Activated CD4-positive, alpha-beta memory T cell treated with anti-CD3 and anti-CD28 coated beads, Interleukin-2, amount 10 ng/mL, durations not matched to agents 7 days and 5 days (primary cell): ENCODE measurements around the gene RFX1. TPM values are rescaled to one million over a fixed set of nuclear protein-coding genes. Genes with fewer than 3 reads are reported as not detected.

ENCODE experiments used
- CTCF ChIA-PET: fragments of 350-600 bp; sonication (Branson Sonifier 250); formaldehyde crosslinking; loops from one replicate; lab custom pipeline; 2021; ENCODE audit warnings: antibody characterized with exemption, inconsistent platforms; lab: Charles Lee
- POLR2A ChIA-PET: fragments of 350-600 bp; sonication (Branson Sonifier 250); formaldehyde crosslinking; loops from one replicate; lab custom pipeline; 2021; ENCODE audit warnings: antibody characterized with exemption; lab: Charles Lee
- DNase-seq: peaks from one replicate; pipeline ENCODE4 v3.0.0-alpha.2; 2020
- H3K27ac Mint-ChIP-seq: one replicate; pipeline ENCODE4 v1.8.0; 2021; ENCODE audit warnings: mild to moderate bottlenecking, mixed read lengths
- H3K27me3 Mint-ChIP-seq: one replicate; pipeline ENCODE4 v1.8.0; 2021; ENCODE audit warnings: mixed read lengths
- H3K36me3 Mint-ChIP-seq: one replicate; pipeline ENCODE4 v1.8.0; 2021; ENCODE audit warnings: low read depth, mixed read lengths
- H3K4me1 Mint-ChIP-seq: one replicate; pipeline ENCODE4 v1.8.0; 2021; ENCODE audit warnings: mixed read lengths
- H3K4me3 Mint-ChIP-seq: one replicate; pipeline ENCODE4 v1.8.0; 2021; ENCODE audit warnings: mild to moderate bottlenecking, mixed read lengths
- H3K9me3 Mint-ChIP-seq: one replicate; pipeline ENCODE4 v1.8.0; 2021; ENCODE audit warnings: mixed read lengths
- total RNA-seq, 2 experiments: library from RNA; stranded (reverse); gene quantifications; one replicate each; pipeline ENCODE4 v1.2.3, GENCODE V29; 2021

Gene RFX1
- total RNA-seq, 2 experiments from 2014 or later = 16.8 to 18.6 TPM

DNA sequence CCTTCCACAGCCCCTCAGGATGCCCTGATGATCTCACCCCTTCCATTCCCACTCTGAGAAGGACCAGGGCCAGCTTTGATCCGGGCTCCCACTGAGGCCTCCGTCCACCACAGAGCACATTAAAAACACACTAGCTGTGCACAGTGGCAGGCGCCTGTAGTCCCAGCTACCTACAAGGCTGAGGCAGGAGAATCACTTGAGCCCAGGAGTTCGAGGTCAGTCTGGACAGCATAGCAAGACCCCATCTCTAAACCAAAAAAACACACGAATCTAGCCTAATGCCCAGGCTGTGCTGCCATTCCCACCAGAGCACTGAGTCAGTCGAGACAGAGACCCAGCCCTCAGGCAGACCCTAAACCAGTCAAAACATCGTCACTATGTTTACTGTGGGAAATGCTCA is 14.1 kb downstream of the RFX1 start:
- Mint-ChIP-seq H3K36me3 (peaks cover 24% of the 10 kb centered on the region), H3K9me3 (no peaks in the 10 kb centered on the region), H3K27me3 (no peaks in the 10 kb centered on the region), H3K4me3 (no peak overlapping the region), H3K4me1 (peaks cover 32% of the 10 kb centered on the region), H3K27ac (no peak overlapping the region)
- CTCF ChIA-PET = no interaction called here
- no peak for DNase-seq
- POLR2A ChIA-PET = interaction anchor here (1.0 to 1.1 kb wide), 2 partner anchors 9 to 11 kb away, joined by 3 to 4 read pairs; no protein-coding TSS in a partner anchor

DNA sequence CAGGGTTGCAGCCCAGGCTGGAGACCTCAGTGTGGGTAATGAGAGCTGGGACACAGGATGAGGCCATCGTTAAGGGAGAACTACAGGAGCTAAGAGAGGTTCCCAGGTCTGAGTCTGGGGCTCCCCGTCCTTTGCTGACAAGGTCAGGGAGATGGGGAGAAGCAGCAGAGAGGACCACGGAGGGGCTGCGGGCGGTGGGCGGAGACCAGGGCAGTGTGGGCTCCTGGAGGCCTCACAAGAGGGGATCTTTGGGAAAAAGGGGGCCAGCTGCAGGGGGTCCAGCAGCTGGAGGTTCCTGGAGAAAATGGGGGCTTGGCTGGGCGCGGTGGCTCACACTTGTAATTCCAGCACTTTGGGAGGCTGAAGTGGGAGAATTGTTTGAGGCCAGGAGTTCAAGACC is 16.0 kb downstream of the RFX1 start:
- H3K27ac Mint-ChIP-seq = no peak overlapping the region
- H3K27me3 Mint-ChIP-seq = no peaks in the 10 kb centered on the region
- no peak for DNase-seq
- ChIA-PET CTCF (interaction anchor here (1.4 kb wide), 1 partner anchor 70 kb away, joined by 4 read pairs; no protein-coding TSS in a partner anchor), POLR2A (interaction anchor here (1.1 to 10.2 kb wide), 2 partner anchors 13 to 42 kb away, joined by 3 to 157 read pairs; partner anchors contain the start of genes IL27RA and RFX1)
- no peaks in the 10 kb centered on the region for H3K9me3 Mint-ChIP-seq
- peaks cover 27% of the 10 kb centered on the region for H3K36me3 Mint-ChIP-seq
- no peak overlapping the region for H3K4me3 Mint-ChIP-seq
- peaks cover 52% of the 10 kb centered on the region for H3K4me1 Mint-ChIP-seq

DNA sequence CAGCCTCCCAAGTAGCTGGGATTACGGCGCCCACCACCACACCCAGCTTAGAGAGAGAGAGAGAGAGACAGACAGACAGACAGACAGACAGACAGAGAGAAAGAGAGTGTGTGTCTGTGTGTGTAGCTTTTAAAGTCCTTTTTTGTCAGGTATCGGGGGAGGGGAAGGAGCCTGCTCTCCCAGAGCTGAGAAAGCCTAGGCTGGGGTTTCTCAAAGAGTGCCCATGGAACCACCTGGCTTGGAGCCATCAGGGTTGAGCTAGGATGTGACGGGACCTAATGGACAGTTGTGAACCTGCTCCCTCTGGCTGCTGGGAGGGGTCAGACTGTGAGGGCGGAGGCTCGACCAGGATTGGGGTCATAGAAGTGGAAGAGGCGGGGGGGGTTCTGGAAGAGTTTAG is 16.6 kb downstream of the RFX1 start:
- ChIA-PET CTCF (interaction anchor here (1.4 kb wide), 1 partner anchor 70 kb away, joined by 4 read pairs; no protein-coding TSS in a partner anchor), POLR2A (interaction anchor here (1.1 to 10.2 kb wide), 2 partner anchors 13 to 42 kb away, joined by 3 to 157 read pairs; partner anchors contain the start of genes IL27RA and RFX1)
- no peaks in the 10 kb centered on the region for H3K27me3 Mint-ChIP-seq
- DNase-seq = no peak
- peaks cover 27% of the 10 kb centered on the region for H3K36me3 Mint-ChIP-seq
- peak overlapping the region; percentile 98 for H3K27ac Mint-ChIP-seq
- H3K9me3 Mint-ChIP-seq = no peaks in the 10 kb centered on the region
- no peak overlapping the region for H3K4me3 Mint-ChIP-seq
- peaks cover 57% of the 10 kb centered on the region for H3K4me1 Mint-ChIP-seq

DNA sequence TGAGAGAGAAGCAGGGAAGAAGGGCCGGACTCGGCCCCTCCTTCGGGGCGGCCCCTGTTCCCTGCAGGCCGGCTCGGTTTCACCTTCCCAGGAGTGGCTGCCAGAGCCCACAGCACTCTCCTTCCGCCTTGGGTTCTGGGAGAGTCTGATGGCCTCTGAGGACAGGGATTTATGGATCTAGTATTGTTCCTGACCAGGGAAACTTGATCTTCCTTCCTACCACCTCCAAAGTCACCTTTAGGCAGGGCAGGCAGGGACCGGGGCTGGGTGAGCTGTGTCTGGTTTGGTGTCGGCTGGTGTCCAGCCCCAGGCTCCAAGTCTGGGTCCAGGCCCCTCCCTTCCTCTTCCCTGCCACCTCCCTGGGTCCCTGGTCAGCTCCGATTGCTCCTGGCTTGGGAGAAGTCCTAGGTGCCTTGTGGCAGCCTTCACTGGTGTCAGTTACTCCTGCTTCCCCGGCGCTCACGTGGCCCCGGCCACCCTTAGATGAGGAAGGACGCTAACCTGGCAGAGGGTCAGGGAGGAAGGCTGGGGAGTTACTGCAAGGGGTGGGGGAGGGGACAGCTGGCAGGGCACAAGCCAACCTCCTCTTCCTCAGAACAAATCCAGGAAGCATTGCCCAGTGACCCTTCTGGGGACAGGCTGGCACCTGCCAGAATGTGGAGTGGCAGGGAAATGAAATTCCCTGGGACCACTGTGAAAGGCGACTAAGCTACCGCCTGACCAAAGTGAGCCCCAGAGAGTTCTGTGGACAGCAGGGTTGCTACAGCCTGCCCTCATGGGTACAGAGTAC is 18.8 kb downstream of the RFX1 start:
- CTCF ChIA-PET = interaction anchor here (0.6 to 1.7 kb wide), 6 partner anchors 16 to 203 kb away, joined by 3 to 4 read pairs (median 3); partner anchors contain the start of genes ASF1B, IL27RA and RFX1
- DNase-seq = no peak
- POLR2A ChIA-PET = interaction anchor here (0.9 to 10.2 kb wide), 5 partner anchors 15 to 80 kb away, joined by 3 to 157 read pairs (median 31); partner anchors contain the start of genes DCAF15, IL27RA and RFX1
- H3K9me3 Mint-ChIP-seq = no peaks in the 10 kb centered on the region
- H3K4me1 Mint-ChIP-seq = peaks cover 69% of the 10 kb centered on the region
- peak overlapping the region; percentile 98 for H3K27ac Mint-ChIP-seq
- peak overlapping the region; percentile 59 for H3K4me3 Mint-ChIP-seq
- no peaks in the 10 kb centered on the region for H3K27me3 Mint-ChIP-seq
- peaks cover 26% of the 10 kb centered on the region for H3K36me3 Mint-ChIP-seq

DNA sequence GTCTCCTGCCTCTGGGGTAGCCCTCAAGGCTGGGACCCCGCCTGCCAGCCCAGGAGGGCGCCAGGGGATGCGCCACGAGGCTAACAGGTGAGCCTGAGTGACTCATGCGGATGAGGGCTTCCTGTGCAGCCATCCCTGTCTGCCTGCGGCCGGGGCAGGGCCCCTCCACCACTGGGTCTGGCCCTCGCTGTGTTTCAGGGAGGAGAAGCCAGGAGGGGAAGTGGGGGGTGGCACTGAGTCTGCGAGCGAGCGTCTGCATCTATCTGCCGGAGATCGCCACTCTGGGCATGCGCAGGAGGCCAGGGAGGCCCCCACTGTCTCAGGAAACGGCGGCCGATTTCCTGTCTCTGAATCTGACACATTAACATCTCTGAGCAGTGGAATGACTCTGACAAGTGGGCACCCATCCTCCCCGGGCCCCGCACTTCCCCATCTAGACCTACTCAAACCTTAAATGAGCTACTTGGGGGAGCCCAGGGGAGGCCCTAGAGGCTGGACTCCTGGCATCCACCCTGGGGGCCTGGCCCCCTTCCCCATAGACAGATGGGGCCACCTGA is 19.7 kb downstream of the RFX1 start:
- Mint-ChIP-seq H3K36me3 (peaks cover 22% of the 10 kb centered on the region), H3K4me1 (peaks cover 77% of the 10 kb centered on the region), H3K27ac (peak overlapping the region; percentile 98), H3K27me3 (no peaks in the 10 kb centered on the region), H3K9me3 (no peaks in the 10 kb centered on the region), H3K4me3 (peak overlapping the region; percentile 59)
- ChIA-PET CTCF (interaction anchor here (0.6 to 1.7 kb wide), 7 partner anchors 17 to 202 kb away, joined by 3 to 4 read pairs (median 3); partner anchors contain the start of genes ASF1B, IL27RA and RFX1), POLR2A (interaction anchor here (0.9 to 10.2 kb wide), 8 partner anchors 9 to 79 kb away, joined by 3 to 157 read pairs (median 4); partner anchors contain the start of genes DCAF15, IL27RA and RFX1)
- peak; percentile 99 for DNase-seq

DNA sequence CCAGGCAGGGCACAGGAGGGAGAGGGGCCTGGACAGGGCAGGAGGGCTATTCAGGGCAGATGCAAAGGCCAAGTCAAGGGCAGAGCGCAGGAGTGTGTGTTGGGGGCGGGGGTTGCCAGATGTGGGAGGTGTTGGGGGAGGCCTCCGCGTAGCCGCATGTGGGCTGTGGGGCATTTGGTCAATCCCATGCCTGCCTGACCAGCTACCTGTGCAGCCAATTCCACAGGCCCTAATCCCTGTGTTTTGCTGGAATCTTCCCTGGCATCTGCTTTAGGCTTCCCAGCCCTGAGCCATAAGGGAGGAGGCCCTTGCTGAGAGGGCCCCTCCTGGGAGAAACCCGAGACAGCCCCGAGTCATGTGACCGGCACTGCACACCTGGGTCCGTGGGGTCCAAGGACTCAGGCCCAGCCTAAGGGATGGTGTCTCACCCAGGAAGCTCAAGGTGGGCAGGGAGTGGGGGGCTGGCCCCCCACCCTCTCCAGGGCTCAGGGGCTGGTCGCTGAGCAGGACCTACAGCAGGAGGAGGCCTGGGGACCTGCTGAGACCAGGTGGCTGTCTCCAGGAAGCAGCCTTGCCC is 20.3 kb downstream of the RFX1 start:
- H3K9me3 Mint-ChIP-seq = no peaks in the 10 kb centered on the region
- DNase-seq = peak; percentile 31
- H3K4me3 Mint-ChIP-seq = peak overlapping the region; percentile 49
- peaks cover 19% of the 10 kb centered on the region for H3K36me3 Mint-ChIP-seq
- POLR2A ChIA-PET = interaction anchor here (0.8 to 10.2 kb wide), 10 partner anchors 8 to 104 kb away, joined by 3 to 157 read pairs (median 4); partner anchors contain the start of genes DCAF15, IL27RA and RFX1
- H3K27ac Mint-ChIP-seq = peak overlapping the region; percentile 98
- CTCF ChIA-PET = interaction anchor here (1.0 to 1.4 kb wide), 3 partner anchors 33 to 151 kb away, joined by 3 to 4 read pairs (median 3); partner anchors contain the start of genes ASF1B and IL27RA
- no peaks in the 10 kb centered on the region for H3K27me3 Mint-ChIP-seq
- peaks cover 79% of the 10 kb centered on the region for H3K4me1 Mint-ChIP-seq

DNA sequence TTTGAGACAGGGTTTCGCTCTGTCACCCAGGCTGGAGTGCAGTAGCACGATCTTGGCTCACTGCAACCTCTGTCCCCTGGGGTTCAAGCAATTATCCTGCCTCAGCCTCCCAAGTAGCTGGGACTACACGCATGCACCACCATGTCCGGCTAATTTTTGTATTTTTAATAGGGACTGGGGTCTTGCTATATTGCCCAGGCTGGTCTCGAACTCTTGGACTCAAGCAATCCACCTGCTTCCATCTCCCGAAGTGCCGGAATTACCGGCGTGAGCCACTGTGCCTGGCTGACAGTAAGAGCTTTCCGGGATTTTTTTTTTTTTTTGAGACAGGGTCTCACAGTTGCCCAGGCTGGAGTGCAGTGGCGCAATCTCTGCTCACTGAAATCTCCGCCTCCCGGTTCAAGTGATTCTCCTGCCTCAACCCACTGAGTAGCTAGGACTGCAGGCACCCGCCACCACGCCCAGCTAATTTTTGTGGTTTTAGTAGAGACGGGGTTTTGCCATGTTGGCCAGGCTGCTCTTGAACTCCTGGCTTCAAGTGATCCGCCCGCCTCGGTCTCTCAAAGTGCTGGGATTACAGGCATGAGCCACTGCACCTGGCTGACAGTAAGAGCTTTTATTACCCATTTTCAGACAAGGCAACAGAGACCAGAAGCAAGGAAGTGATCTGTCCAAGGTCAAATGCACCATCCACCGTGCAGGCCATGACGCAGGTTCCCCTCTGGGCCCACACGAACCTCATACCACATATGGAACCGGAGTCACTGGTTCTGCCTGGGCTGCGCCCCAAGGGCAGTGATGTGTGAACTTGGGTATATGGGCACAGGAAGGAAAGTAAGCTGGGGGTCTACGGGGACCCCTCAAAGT is 21.0 kb downstream of the RFX1 start:
- no peaks in the 10 kb centered on the region for H3K9me3 Mint-ChIP-seq
- peaks cover 17% of the 10 kb centered on the region for H3K36me3 Mint-ChIP-seq
- peak; percentile 33 for DNase-seq
- H3K4me1 Mint-ChIP-seq = peaks cover 80% of the 10 kb centered on the region
- no peaks in the 10 kb centered on the region for H3K27me3 Mint-ChIP-seq
- POLR2A ChIA-PET = interaction anchor here (0.6 to 10.2 kb wide), 10 partner anchors 8 to 478 kb away, joined by 3 to 157 read pairs (median 4); partner anchors contain the start of genes DCAF15, IL27RA and RFX1
- peak overlapping the region; percentile 49 for H3K4me3 Mint-ChIP-seq
- CTCF ChIA-PET = interaction anchor here (1.0 to 1.4 kb wide), 3 partner anchors 32 to 151 kb away, joined by 3 read pairs; partner anchors contain the start of gene ASF1B
- peak overlapping the region; percentile 98 for H3K27ac Mint-ChIP-seq

DNA sequence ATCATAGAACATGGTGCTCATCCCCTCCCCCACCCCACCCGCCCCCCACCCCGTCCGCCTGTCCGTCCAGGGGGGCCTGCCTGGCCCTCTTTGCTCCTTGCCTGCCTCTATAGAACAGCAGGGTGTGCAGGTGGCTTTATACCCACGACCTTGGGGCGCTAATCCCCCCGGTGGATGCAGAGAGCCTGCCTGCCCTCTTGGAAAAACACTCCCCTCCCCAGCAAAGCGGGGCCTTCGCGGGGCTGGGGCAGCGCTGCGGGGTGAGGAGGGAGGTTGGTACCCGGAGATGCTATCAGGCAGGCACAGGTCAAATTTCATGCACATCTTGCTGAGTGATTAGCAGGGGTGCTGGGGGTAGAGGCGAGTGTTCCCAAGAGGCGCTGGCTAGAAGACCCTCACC is 21.9 kb downstream of the RFX1 start:
- no peak for DNase-seq
- peaks cover 76% of the 10 kb centered on the region for H3K4me1 Mint-ChIP-seq
- ChIA-PET CTCF (interaction anchor here (1.0 kb wide), 1 partner anchor 65 kb away, joined by 3 read pairs; no protein-coding TSS in a partner anchor), POLR2A (interaction anchor here (1.0 to 10.2 kb wide), 3 partner anchors 19 to 32 kb away, joined by 3 to 157 read pairs (median 31); partner anchors contain the start of genes DCAF15 and RFX1)
- peaks cover 11% of the 10 kb centered on the region for H3K36me3 Mint-ChIP-seq
- no peak overlapping the region for H3K4me3 Mint-ChIP-seq
- no peak overlapping the region for H3K27ac Mint-ChIP-seq
- H3K9me3 Mint-ChIP-seq = no peaks in the 10 kb centered on the region
- no peaks in the 10 kb centered on the region for H3K27me3 Mint-ChIP-seq

DNA sequence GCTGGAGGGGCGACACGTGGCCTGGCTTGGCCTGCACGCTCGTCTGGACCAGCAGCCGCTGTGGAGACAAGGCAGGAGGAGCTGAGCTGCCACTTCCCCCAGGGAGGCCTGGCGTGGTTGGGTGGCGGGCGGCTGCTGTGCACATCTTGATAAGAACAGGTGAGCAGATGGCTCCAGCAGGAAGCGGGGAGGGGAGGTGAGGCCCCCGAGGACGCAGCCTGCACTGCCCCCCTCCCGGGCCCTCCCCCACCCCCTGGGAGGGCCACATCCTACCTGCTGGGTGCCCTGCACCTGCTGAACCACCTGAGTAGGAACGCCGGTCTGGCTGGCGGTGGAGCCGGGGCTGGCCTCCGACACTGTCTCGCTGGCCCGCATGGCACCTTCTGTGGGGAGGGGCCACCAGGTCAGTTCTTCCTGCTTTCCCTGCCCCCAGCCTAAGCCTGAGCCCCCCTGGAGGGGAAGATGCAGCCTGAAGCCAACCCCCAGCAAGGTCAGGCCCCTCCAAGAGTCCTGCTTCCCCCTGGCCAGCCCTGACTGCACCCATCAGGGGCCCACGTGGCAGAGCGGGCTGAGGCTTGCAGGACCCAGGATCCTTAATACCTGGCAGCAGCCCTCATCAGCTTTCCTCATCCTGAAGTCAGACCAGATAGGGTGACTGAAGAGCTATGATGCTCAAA is 22.8 kb downstream of the RFX1 start:
- Mint-ChIP-seq H3K4me1 (peaks cover 69% of the 10 kb centered on the region), H3K27ac (peak overlapping the region; percentile 21), H3K27me3 (no peaks in the 10 kb centered on the region), H3K9me3 (no peaks in the 10 kb centered on the region), H3K4me3 (no peak overlapping the region), H3K36me3 (peaks cover 6% of the 10 kb centered on the region)
- CTCF ChIA-PET = no interaction called here
- POLR2A ChIA-PET = interaction anchor here (1.0 to 10.2 kb wide), 2 partner anchors 19 to 23 kb away, joined by 3 to 157 read pairs; partner anchors contain the start of gene RFX1
- DNase-seq = no peak

DNA sequence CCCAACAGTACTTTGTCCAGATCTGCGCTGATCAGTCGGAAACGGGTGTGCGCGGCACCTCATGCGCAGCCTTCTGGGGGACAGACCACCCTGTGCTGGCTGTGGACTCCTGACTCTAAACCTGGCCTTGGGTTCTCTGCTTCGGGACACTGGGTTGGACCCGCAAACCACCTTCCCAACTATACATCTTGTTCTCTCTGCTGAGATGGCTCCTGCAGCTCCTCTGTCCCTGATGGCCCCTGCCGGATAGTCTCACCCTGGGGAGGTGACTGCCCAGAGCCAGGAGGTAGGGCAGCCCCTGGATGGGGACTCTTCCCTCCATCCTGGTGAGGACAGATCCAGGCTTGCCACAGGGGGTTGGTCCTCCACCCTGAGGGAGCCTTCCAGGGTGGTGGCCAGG is 23.3 kb downstream of the RFX1 start:
- no peaks in the 10 kb centered on the region for H3K9me3 Mint-ChIP-seq
- H3K27me3 Mint-ChIP-seq = no peaks in the 10 kb centered on the region
- DNase-seq = no peak
- CTCF ChIA-PET = no interaction called here
- H3K4me3 Mint-ChIP-seq = no peak overlapping the region
- H3K4me1 Mint-ChIP-seq = peaks cover 64% of the 10 kb centered on the region
- peaks cover 6% of the 10 kb centered on the region for H3K36me3 Mint-ChIP-seq
- peak overlapping the region; percentile 21 for H3K27ac Mint-ChIP-seq
- POLR2A ChIA-PET = interaction anchor here (1.8 to 10.2 kb wide), 2 partner anchors 20 to 49 kb away, joined by 6 to 157 read pairs; partner anchors contain the start of genes IL27RA and RFX1

DNA sequence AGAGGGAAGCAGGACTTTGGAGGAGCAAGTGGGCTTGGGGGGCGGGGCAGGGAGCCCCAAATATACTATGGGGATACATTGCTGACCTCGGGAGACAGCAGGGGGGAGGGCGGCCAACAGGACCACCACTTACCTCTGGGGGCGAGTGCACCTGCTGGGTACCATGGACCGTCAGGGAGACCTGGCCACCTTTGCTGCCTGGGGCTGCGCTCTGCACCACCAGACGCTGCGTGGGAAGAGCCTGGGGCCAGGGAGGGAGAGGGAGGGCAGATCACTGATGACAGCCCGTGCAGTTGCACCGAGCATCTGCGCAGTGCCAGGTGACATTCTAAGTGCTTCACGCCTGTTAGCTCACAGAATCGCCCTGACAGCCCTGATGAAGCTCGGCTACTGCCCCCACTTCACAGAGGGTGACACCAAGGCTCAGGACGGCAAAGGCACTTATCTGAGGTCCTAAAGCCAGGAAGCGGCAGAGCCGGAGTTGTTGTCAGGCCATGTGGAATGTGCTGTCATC is 24.1 kb downstream of the RFX1 start:
- DNase-seq = no peak
- H3K4me1 Mint-ChIP-seq = peaks cover 57% of the 10 kb centered on the region
- no peak overlapping the region for H3K4me3 Mint-ChIP-seq
- ChIA-PET POLR2A (interaction anchor here (1.2 to 10.2 kb wide), 3 partner anchors 21 to 49 kb away, joined by 5 to 157 read pairs (median 6); partner anchors contain the start of genes DCAF15, IL27RA and RFX1), CTCF (no interaction called here)
- H3K27ac Mint-ChIP-seq = no peak overlapping the region
- H3K27me3 Mint-ChIP-seq = no peaks in the 10 kb centered on the region
- H3K36me3 Mint-ChIP-seq = peaks cover 6% of the 10 kb centered on the region
- no peaks in the 10 kb centered on the region for H3K9me3 Mint-ChIP-seq
